Activated CD8-positive, alpha-beta memory T cell treated with anti-CD3 and anti-CD28 coated beads, Interleukin-2, amount 50 U/mL, for 1 hour (primary cell): ENCODE results near the gene KCNJ5.

Source experiments
- DNase-seq: peaks from one replicate; pipeline ENCODE4 v3.0.0-alpha.2; 2020; ENCODE audit errors: extremely low read depth

Gene KCNJ5

DNA sequence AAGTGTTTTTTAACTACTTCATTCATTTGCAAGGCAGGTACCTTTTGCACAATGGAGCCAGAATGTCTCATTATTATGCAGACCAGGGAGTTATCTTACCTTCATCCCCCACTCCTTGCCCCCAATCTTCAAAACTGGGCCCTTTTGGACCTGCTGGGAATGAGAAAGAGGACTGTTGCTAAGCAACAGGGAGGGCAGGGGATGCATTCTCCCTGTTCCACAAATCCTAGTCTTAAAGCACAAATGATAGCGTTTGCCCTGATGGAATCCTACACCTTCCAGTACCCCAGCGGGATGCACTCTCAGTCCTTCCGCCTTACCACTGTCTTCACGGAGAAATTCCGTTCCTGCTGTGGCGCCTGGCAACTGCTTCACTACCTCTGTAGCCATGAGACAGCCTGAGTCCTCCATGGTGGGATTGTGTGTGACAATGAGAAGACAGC, 20.0 kb upstream of the KCNJ5 start:
- no peak for DNase-seq

GRCh38 chr11:128872094-128872493, 19.1 kb upstream of the KCNJ5 start:
- no peak for DNase-seq

- no peak for DNase-seq
These were observed 18.6 kb upstream of the KCNJ5 start for GRCh38 chr11:128872594-128872993.

GRCh38 chr11:128874427-128874826, 16.7 kb upstream of the KCNJ5 start:
- DNase-seq: no peak

GRCh38 chr11:128876133-128876650, 15.0 kb upstream of the KCNJ5 start:
- no peak for DNase-seq

- no peak for DNase-seq
These were observed 13.4 kb upstream of the KCNJ5 start for GRCh38 chr11:128877726-128878125.

DNA sequence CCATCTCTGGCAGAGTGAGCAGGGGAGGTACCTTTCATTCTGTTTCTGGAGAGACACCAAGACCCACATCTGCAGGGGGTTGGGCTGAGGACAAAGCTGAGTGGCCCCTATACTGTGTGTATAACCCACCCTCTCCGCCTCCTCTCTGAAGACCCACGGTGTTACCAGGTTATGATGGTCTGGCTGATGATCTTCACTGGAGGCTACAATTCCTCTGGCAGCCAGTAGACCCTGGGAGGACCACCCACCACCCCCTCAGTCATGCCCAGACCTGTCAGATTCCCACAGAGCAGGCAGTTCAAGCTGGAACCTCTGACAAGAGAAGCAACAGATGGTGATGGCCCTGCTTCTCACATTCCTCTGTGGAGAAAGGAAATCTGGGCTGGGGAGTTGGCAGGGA, 12.7 kb upstream of the KCNJ5 start:
- DNase-seq: no peak

DNA sequence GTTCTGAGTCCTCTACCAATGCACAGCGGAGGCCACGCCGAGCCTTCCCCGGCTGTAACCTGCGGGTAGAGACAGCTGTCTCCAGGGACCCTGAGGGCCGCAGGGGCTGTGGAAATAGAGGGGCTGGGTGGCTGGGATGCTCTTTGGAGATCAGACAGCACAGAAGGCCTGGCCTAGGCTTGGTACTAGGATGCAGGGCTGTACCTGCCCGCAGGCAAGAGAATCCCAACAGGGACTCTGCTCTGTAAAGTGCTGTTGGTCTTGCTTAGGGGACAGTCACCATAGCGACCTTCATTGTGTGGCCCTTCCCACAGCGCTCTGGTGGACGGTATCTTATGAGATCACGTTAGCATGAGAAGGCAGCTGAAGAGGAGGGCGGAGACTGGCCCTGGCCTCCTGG, 11.3 kb upstream of the KCNJ5 start:
- no peak for DNase-seq

DNA sequence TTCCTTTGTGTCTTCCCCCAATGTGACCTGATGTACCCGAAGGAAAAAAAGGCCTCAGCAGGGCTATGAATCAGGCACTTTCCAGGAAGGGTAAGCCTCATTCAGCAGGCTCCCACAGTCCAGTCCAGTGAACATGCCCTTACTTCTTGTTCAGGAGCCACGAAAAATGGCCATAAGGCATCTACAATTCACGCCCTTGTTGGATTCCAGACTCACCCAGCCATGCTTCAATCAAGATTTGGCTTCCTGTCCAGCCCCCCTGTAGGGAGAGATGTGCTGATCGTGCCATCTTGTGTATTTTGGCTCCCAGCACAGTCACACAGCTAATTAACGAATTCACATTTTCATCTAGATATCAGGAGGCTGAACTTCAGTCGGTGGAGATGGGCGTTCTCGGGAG, 9.9 kb upstream of the KCNJ5 start:
- no peak for DNase-seq

GRCh38 chr11:128882451-128882850, 8.7 kb upstream of the KCNJ5 start:
- DNase-seq: no peak

- DNase-seq: no peak
These were observed 7.1 kb upstream of the KCNJ5 start for GRCh38 chr11:128884054-128884453.

DNA sequence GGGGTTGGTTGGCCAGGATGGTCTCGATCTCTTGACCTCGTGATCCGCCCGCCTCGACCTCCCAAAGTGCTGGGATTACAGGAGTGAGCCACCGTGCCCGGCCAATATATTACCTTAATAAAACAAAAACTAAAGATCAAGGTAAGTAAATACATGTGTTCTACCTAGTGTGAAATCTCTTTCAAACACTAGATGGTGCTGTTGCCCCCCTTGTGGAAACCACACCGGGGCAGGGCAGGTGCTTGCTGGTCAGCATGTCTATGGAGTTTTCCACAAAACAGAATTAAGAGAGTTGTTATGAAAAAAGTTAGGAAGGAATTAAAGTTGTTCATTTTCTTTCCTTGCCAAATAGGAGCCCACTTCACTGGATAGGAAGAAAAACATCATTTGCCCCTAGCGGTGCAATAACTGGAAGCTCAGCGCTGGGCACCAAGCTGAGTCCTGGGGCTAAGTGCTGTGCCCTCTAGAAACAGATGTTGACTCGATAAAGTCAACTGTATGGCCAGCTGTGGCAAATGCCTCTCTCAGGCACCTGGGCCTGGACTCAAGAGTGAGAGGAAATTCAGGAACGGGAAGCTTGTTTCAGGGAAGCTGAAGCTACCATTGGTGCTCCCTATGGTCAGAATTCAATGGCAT, 6.3 kb upstream of the KCNJ5 start:
- no peak for DNase-seq

DNA sequence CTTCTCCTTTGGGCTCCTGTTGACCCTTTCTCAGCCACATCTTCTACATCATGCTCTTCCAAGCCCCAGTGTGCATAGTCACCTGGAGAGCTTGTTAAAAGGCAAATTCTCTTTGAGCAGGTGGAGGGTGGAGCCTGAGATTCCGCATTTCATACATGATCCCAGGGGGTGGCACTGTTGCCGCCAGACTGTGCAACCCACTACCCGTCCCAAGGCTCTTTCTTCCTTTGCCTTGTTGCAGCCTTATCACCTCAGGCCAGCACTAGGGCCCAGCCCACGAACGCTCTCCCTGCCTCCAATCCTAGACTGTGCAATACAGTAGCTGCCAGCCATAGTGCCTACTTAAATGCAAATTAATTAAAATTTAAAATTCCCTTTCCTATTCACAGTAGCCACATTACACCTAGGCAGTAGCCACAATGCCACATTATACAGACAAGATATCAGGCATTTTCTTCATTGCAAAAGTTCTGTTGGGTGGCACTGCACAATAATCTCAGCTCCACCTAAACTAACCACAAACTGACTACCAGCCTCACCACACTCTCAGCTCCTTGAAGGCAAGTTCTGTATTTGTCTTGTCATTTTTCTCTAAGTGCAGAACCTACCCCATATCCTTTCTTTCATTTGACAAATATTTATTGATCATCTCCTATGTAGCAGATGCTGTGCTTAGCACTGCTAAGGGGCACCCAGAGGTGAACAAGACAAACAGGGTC, 4.6 kb upstream of the KCNJ5 start:
- DNase-seq: no peak

DNA sequence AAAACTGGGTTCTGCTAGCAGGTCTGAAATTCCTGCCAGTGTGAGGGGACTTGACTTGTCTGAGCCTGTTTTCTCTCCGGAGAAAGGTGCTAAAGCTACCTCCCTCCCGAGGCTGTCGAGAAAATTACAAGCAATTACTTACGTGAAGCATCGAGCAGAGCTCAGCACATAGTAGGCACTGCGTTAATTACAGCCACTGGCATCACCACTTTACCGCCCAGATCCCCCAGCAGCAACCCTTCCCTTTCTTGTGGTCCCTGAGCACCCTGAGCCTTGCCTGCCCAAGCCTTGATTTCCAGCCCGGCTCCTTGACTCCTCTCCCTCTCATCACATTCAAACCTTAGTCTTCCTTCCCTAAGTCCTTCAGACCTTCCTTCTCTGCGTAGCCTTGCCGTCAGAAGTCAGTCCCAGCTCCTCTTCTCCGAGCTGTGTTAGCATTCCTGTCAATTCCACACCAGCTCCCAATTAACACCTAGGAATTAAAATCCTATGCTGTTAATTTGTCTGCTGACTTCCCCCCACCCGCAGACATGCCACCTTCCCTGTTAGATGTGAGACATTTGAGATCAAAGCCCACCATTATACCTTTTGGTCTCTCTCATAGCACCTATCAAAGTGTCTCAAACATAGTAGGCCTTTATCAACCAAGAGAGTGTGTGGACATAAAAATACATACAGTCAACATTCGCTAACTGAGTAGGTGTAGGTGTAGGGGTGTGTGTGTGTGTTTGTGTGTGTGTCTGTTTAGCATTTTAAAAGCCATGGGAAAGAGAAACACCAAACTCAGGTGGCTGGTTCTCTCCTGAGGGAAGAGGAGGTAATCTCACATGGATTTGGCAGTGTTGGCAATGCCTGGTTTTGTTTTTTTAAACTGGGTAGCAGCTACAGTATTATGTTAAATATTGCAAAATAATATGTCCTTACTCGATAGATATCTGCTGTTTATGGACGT, 2.8 kb upstream of the KCNJ5 start:
- no peak for DNase-seq

GRCh38 chr11:128889657-128890213, 1.4 kb upstream of the KCNJ5 start:
- no peak for DNase-seq

DNA sequence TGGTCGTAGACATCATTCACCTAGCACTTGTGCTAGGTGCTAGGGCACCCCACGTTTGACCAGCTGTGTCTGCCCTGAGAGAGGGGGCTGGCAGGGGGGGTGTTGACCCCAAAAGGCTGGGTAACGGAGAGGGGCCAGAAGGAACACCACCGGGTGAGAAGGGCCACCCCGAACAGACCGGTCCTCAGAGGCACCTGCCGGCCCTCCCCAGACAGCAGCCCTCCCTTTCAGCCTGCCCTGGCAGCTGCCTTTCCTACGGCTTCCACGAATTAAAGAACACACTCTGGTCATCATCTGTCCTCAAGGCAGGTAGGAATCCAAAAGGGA, 977 bp upstream of the KCNJ5 start:
- DNase-seq: no peak

DNA sequence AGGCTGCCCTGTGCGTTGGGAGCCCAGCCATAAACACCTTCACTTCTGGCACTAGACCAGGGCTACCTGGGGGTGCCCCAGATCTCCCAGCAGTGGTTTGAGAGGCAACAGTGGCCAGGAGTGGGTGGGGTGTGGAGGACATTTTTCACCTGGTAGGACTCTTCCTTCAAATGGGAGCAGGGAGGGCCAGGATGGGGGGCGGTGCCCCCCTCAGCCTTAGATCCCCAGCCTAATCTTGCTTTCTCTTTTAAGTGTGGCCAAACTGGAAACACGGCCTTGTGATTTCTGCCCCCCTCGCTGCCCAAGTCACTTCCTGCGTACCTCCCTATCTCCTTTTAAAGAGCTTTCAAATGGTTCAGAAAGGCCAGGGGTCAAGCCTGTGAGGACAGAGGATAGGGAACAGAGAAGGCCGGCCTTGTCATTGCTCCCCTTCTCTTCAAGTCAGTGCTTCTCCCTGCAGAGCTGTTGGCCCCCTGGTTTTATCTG, 800 bp downstream of the KCNJ5 start:
- no peak for DNase-seq

DNA sequence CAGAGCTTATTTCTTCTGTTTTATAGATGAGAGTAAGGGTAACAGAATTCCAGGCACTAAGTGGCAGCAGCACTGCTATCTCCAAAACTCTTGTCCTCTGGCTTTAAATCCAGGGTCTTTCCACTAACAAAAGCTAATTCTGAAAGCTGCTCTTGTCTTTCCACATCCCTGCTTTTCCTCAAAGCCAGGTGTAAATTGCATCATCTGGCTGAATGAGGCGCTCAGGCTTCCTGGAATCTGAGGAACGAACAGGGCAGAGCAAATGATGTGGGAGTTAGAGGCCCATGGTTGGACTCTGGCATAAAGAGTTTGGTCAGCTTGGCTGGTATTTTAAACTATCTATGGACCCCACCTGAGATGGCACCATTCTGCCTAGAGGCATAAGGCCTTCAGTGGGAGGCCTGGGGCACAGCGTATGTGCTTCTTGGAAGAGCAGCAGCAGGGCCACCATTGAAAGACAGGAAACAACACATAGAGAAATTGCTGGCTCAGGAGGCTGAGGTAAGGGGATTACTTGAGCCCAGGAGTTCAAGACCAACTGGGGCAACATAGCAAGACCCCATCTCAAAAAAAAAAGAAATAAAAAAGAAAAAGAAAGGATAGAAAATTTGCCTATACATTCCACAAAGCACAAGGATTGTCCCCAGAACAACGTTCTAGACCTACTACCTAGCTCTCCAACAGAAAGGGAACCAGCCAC, 1.9 kb downstream of the KCNJ5 start:
- no peak for DNase-seq

DNA sequence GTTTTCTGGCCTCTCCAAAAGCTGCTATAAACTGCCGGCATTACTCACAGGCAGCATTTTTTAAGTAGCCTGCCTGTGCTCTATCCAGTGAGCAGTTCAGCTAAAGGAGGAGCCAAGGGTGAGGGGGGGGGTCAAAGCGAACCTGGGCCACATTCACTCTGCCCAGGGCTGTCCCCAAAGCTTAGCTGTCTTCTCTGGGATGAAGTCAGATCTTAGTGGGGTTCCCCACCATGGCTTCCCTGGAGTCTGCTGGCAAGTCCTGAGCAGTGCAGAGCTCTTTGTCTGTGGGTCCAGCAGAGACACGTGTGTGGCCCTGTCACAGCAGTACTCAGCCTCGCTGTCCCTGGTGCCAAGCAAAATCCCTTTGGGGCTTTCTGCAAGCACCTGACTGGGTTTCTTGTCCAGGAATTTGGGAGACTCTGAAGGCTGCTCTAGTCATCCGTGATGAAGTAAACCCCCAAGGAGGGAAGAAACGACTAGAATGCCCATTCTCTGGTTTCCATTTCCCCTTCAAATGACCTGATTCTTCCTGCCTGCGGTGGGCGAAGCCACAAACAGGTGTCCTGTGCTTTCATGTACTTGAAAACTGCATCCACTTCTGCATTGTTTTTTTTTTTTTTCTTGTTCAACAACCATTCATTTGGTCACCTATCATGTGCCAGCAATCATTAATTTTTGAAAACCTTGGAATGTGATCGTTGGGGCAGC, 2.6 kb downstream of the KCNJ5 start:
- no peak for DNase-seq

GRCh38 chr11:128894286-128894681, 3.1 kb downstream of the KCNJ5 start:
- no peak for DNase-seq

DNA sequence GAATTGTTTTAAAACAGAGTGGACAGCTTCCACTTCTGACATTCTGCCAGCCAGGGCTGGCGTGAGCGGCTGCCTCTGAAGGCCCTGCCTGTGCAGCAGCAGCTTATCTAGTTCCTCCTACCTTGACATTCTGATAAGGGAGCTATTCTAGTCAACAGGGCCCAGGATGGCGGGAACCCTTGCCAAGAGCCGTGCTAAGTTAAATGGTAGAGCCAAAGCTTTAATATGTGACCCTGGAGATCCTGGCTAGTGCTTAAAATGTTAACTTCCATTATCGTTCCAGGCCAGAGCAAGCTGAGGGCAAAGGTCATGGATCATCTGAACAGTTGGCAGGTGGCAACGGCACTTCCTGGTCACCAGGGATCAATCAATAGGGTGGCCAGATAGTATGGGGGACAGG, 3.5 kb downstream of the KCNJ5 start:
- no peak for DNase-seq
